HG02610 (cell line): Measurements from ENCODE around the gene USP37.
"Not testable (repeated sequence)": the region's sequence is repeated elsewhere in the genome, so short reads cannot be mapped to it uniquely, and the experiment has no call there.

Source experiments
- ATAC-seq: cut with Tn5 transposase; IDR thresholded peaks from one replicate; pipeline ENCODE4 v1.9.1; 2021; ENCODE audit warnings: mild to moderate bottlenecking, moderate library complexity; ENCODE audit not compliant: unreplicated experiment

The USP37 gene

GRCh38 chr2:218557941-218558340, 10.2 kb downstream of the USP37 start:
- no peak for ATAC-seq

GRCh38 chr2:218555527-218555926, 12.6 kb downstream of the USP37 start:
- ATAC-seq = no peak

GRCh38 chr2:218554225-218554624, 13.9 kb downstream of the USP37 start:
- ATAC-seq = not testable (repeated sequence)

GRCh38 chr2:218547978-218548377, 20.2 kb downstream of the USP37 start:
- peak; percentile 85 for ATAC-seq

GRCh38 chr2:218547511-218547910, 20.6 kb downstream of the USP37 start:
- ATAC-seq = peak; percentile 32

GRCh38 chr2:218546012-218546411, 22.1 kb downstream of the USP37 start:
- no peak for ATAC-seq

GRCh38 chr2:218540015-218540414, 28.1 kb downstream of the USP37 start:
- no peak for ATAC-seq

- no peak for ATAC-seq
Observed at GRCh38 chr2:218536804-218537494, 31.2 kb downstream of the USP37 start.

GRCh38 chr2:218529990-218530389, 38.2 kb downstream of the USP37 start:
- no peak for ATAC-seq

GRCh38 chr2:218528409-218528808, 39.7 kb downstream of the USP37 start:
- ATAC-seq = not testable (repeated sequence)

GRCh38 chr2:218523651-218524050, 44.5 kb downstream of the USP37 start:
- no peak for ATAC-seq

GRCh38 chr2:218518876-218519275, 49.3 kb downstream of the USP37 start:
- ATAC-seq = no peak

GRCh38 chr2:218517434-218518206, 50.5 kb downstream of the USP37 start:
- peak; percentile 81 for ATAC-seq

GRCh38 chr2:218516614-218517013, 51.5 kb downstream of the USP37 start:
- no peak for ATAC-seq

- ATAC-seq = no peak
Observed at GRCh38 chr2:218513676-218514075, 54.5 kb downstream of the USP37 start.

- ATAC-seq = no peak
Observed at GRCh38 chr2:218508299-218508698, 59.9 kb downstream of the USP37 start.

GRCh38 chr2:218505754-218506371, 62.3 kb downstream of the USP37 start:
- ATAC-seq = no peak

GRCh38 chr2:218501665-218502064, 66.5 kb downstream of the USP37 start:
- ATAC-seq = no peak

GRCh38 chr2:218500501-218501060, 67.6 kb downstream of the USP37 start:
- ATAC-seq = no peak

GRCh38 chr2:218485986-218486667, 82.0 kb downstream of the USP37 start:
- no peak for ATAC-seq

GRCh38 chr2:218482651-218483050, 85.5 kb downstream of the USP37 start:
- ATAC-seq = no peak
